HepG2 (cell line): ENCODE measurements around the gene MGST1. TPM values are rescaled to one million over a fixed set of nuclear protein-coding genes. Genes with fewer than 3 reads are reported as not detected.
A peak's percentile ranks its signal among the peaks of the same experiment; 100 is the strongest.

ENCODE experiments used
- AKAP8 ChIP-seq: sonication (generic); formaldehyde crosslinking; IDR thresholded peaks from 2 replicates; pipeline ENCODE4 v1.5.1; 2020; ENCODE audit warnings: mild to moderate bottlenecking, missing genetic modification reagents
- FOSL2 ChIP-seq: sonication (generic); formaldehyde crosslinking; IDR thresholded peaks from 2 replicates; pipeline ENCODE4 v1.4.0; 2020; ENCODE audit warnings: missing genetic modification reagents
- HDAC2 ChIP-seq: sonication (generic); formaldehyde crosslinking; IDR thresholded peaks from 2 replicates; pipeline ENCODE4 v1.4.0; 2020; ENCODE audit warnings: missing genetic modification reagents
- HNF4G ChIP-seq, 2 experiments: sonication (generic) in 1 of 2; formaldehyde crosslinking in 1 of 2; IDR thresholded peaks; 2 replicates each; pipeline versions ENCODE4 v1.4.0 to v1.6.1; 2011 to 2020; ENCODE audit warnings: borderline replicate concordance in 2 of 2, low read depth in 2 of 2, mild to moderate bottlenecking in 2 of 2, low read length in 1 of 2, missing genetic modification reagents in 1 of 2, moderate library complexity in 1 of 2
- ISL2 ChIP-seq: sonication (generic); formaldehyde crosslinking; IDR thresholded peaks from 2 replicates; pipeline ENCODE4 v1.5.0; 2020; ENCODE audit warnings: missing genetic modification reagents
- SOX5 ChIP-seq: IDR thresholded peaks from 2 replicates; pipeline ENCODE4 v1.6.1; 2016; ENCODE audit warnings: borderline replicate concordance
- SOX6 ChIP-seq, 2 experiments: fragments of 450-650 bp in 1 of 2; sonication (generic) in 1 of 2; formaldehyde crosslinking in 1 of 2; IDR thresholded peaks; 2 replicates each; pipeline versions ENCODE4 v1.4.0 to v1.6.1; 2017 to 2020; ENCODE audit warnings: antibody characterized with exemption in 1 of 2, mild to moderate bottlenecking in 1 of 2, missing genetic modification reagents in 1 of 2
- ZNF225 ChIP-seq: sonication (generic); formaldehyde crosslinking; IDR thresholded peaks from 2 replicates; pipeline ENCODE4 v1.4.0; 2020; ENCODE audit warnings: mild to moderate bottlenecking, missing genetic modification reagents
- ZNF296 ChIP-seq: sonication (generic); formaldehyde crosslinking; conservative IDR thresholded peaks from 2 replicates; pipeline ENCODE4 v1.5.0; 2020; ENCODE audit warnings: mild to moderate bottlenecking, missing genetic modification reagents
- ZNF367 ChIP-seq: sonication (generic); formaldehyde crosslinking; IDR thresholded peaks from 2 replicates; pipeline ENCODE4 v1.4.0; 2020; ENCODE audit warnings: missing genetic modification reagents, borderline replicate concordance
- ZNF562 ChIP-seq: sonication (generic); formaldehyde crosslinking; IDR thresholded peaks from 2 replicates; pipeline ENCODE4 v1.8.0; 2022; ENCODE audit warnings: missing genetic modification reagents, borderline replicate concordance
- ZNF878 ChIP-seq: sonication (generic); formaldehyde crosslinking; IDR thresholded peaks from 2 replicates; pipeline ENCODE4 v1.8.1; 2023; ENCODE audit warnings: mild to moderate bottlenecking, missing genetic modification reagents, moderate library complexity
- polyA plus RNA-seq, 8 experiments: library from polyadenylated mRNA; depleted of rRNA in 3 of 8; stranded (reverse) in 7 of 8; unstranded in 1 of 8; fragments of >200 nt; fragmentation: Illumina TruSeq in 4 of 8; extraction: Trizol in 4 of 8; gene quantifications; 2 replicates each; pipeline versions ENCODE4 v1.2.1 to v1.2.3, GENCODE V29; 2011 to 2016; ENCODE audit warnings: low read depth in 4 of 8, missing spikeins in 1 of 8, mixed read lengths in 1 of 8; ENCODE audit not compliant: insufficient read depth in 1 of 8
- total RNA-seq, 5 experiments: library from RNA; depleted of rRNA; stranded (reverse); fragments of >200 nt; fragmentation: Illumina TruSeq; extraction: Trizol; gene quantifications; 2 replicates each; pipeline ENCODE4 v1.2.3, GENCODE V29; 2016; ENCODE audit warnings: low read depth in 1 of 5
- TF ChIP-seq, protein P1 (sequence below): sonication (generic); formaldehyde crosslinking; IDR thresholded peaks from 2 replicates; pipeline ENCODE4 v1.4.0; 2020; ENCODE audit warnings: mild to moderate bottlenecking, missing genetic modification reagents
- TF ChIP-seq, protein P2 (sequence below), 2 experiments: fragments of 450-650 bp in 1 of 2; sonication (generic) in 1 of 2; formaldehyde crosslinking in 1 of 2; IDR thresholded peaks; 2 replicates each; pipeline versions ENCODE4 v1.6.1 to v1.8.0; 2016 to 2022; ENCODE audit warnings: antibody characterized with exemption in 1 of 2, mild to moderate bottlenecking in 1 of 2, missing genetic modification reagents in 1 of 2
- TF ChIP-seq, protein P3 (sequence below): IDR thresholded peaks from 2 replicates; pipeline ENCODE4 v1.6.1; 2016; ENCODE audit warnings: low read depth
- TF ChIP-seq, protein P4 (sequence below): sonication (generic); formaldehyde crosslinking; IDR thresholded peaks from 2 replicates; pipeline ENCODE4 v1.9.0; 2022; ENCODE audit warnings: missing genetic modification reagents, mild to moderate bottlenecking, borderline replicate concordance

The MGST1 gene
- total and polyA plus RNA-seq, 2 of the 13 experiments (the other 11 are each of a cell fraction or from before 2014, with no cell fraction given), result 119 to 152 TPM

DNA sequence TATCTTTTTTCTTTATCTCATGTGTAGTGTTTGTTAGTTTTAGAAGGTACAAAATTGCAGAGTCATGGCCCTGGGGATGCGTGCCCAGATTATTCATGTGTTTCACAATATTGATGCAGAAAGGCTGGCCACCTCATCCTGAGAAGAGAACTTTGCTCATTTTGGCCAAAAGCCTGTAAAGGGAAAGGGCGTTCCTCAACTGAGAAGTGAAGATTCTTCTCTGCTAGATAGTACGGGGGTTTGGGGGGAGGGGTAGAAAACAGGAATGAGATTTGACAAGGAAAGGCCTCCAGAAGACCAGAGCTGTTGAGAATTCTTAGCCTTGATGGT, 1.7 kb downstream of the MGST1 start (continued):
- TF ChIP-seq ZNF562 (CRISPR knock-in tag) (no peak), SOX6 (IDR thresholded peaks at IDR 0.05) (no peak), SOX6 (CRISPR knock-in tag; IDR thresholded peaks at IDR 0.05) (peak; percentile 37; the same call in 1 of the 2 replicates), HNF4G (IDR thresholded peaks at IDR 0.05; ENCODE audit: borderline replicate concordance, low read depth, low read length) (no peak), HNF4G (CRISPR knock-in tag; IDR thresholded peaks at IDR 0.05; ENCODE audit: borderline replicate concordance, low read depth) (no peak), ZNF878 (CRISPR knock-in tag) (no peak), AKAP8 (CRISPR knock-in tag) (no peak), FOSL2 (CRISPR knock-in tag) (peak; percentile 77), SOX5 (CRISPR knock-in tag) (no peak), ZNF296 (no peak), ISL2 (no peak), ZNF225 (no peak), HDAC2 (CRISPR knock-in tag) (0 out of 2 replicates have a peak, but pooled peaks have one; percentile 44), ZNF367 (CRISPR knock-in tag) (no peak)
- TF ChIP-seq, protein P1, sequence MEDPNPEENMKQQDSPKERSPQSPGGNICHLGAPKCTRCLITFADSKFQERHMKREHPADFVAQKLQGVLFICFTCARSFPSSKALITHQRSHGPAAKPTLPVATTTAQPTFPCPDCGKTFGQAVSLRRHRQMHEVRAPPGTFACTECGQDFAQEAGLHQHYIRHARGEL (CRISPR knock-in tag), result no peak
- TF ChIP-seq, protein P2, sequence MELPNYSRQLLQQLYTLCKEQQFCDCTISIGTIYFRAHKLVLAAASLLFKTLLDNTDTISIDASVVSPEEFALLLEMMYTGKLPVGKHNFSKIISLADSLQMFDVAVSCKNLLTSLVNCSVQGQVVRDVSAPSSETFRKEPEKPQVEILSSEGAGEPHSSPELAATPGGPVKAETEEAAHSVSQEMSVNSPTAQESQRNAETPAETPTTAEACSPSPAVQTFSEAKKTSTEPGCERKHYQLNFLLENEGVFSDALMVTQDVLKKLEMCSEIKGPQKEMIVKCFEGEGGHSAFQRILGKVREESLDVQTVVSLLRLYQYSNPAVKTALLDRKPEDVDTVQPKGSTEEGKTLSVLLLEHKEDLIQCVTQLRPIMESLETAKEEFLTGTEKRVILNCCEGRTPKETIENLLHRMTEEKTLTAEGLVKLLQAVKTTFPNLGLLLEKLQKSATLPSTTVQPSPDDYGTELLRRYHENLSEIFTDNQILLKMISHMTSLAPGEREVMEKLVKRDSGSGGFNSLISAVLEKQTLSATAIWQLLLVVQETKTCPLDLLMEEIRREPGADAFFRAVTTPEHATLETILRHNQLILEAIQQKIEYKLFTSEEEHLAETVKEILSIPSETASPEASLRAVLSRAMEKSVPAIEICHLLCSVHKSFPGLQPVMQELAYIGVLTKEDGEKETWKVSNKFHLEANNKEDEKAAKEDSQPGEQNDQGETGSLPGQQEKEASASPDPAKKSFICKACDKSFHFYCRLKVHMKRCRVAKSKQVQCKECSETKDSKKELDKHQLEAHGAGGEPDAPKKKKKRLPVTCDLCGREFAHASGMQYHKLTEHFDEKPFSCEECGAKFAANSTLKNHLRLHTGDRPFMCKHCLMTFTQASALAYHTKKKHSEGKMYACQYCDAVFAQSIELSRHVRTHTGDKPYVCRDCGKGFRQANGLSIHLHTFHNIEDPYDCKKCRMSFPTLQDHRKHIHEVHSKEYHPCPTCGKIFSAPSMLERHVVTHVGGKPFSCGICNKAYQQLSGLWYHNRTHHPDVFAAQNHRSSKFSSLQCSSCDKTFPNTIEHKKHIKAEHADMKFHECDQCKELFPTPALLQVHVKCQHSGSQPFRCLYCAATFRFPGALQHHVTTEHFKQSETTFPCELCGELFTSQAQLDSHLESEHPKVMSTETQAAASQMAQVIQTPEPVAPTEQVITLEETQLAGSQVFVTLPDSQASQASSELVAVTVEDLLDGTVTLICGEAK (IDR thresholded peaks at IDR 0.05), result no peak
- TF ChIP-seq, protein P2 (CRISPR knock-in tag; IDR thresholded peaks at IDR 0.05), result no peak
- TF ChIP-seq, protein P3, sequence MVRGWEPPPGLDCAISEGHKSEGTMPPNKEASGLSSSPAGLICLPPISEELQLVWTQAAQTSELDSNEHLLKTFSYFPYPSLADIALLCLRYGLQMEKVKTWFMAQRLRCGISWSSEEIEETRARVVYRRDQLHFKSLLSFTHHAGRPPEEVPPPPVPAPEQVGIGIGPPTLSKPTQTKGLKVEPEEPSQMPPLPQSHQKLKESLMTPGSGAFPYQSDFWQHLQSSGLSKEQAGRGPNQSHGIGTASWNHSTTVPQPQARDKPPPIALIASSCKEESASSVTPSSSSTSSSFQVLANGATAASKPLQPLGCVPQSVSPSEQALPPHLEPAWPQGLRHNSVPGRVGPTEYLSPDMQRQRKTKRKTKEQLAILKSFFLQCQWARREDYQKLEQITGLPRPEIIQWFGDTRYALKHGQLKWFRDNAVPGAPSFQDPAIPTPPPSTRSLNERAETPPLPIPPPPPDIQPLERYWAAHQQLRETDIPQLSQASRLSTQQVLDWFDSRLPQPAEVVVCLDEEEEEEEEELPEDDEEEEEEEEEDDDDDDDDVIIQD (CRISPR knock-in tag), result no peak
- TF ChIP-seq, protein P4, sequence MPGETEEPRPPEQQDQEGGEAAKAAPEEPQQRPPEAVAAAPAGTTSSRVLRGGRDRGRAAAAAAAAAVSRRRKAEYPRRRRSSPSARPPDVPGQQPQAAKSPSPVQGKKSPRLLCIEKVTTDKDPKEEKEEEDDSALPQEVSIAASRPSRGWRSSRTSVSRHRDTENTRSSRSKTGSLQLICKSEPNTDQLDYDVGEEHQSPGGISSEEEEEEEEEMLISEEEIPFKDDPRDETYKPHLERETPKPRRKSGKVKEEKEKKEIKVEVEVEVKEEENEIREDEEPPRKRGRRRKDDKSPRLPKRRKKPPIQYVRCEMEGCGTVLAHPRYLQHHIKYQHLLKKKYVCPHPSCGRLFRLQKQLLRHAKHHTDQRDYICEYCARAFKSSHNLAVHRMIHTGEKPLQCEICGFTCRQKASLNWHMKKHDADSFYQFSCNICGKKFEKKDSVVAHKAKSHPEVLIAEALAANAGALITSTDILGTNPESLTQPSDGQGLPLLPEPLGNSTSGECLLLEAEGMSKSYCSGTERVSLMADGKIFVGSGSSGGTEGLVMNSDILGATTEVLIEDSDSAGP (CRISPR knock-in tag), result no peak
